Renal cortex interstitium (tissue), 11 donors: ENCODE measurements around the gene LAMB3. TPM values are rescaled to one million over a fixed set of nuclear protein-coding genes. Genes with fewer than 3 reads are reported as not detected.

Source experiments
- DNase-seq, 11 donors: peaks; one replicate each; pipeline ENCODE4 v3.0.0-alpha.2; 2013; ENCODE audit warnings: low read depth in 9 of 11, low spot score in 4 of 11; ENCODE audit errors: extremely low read depth in 1 of 11
- polyA plus RNA-seq, 3 donors: library from polyadenylated mRNA; unstranded; fragments of 120-200 nt; gene quantifications; one replicate each; pipeline ENCODE4 v1.2.1, GENCODE V29; 2013; ENCODE audit not compliant: insufficient read length in 3 of 3

LAMB3 gene
- polyA plus RNA-seq, 3 donors, result 0.50 to 1.9 (median 0.69) TPM

DNA sequence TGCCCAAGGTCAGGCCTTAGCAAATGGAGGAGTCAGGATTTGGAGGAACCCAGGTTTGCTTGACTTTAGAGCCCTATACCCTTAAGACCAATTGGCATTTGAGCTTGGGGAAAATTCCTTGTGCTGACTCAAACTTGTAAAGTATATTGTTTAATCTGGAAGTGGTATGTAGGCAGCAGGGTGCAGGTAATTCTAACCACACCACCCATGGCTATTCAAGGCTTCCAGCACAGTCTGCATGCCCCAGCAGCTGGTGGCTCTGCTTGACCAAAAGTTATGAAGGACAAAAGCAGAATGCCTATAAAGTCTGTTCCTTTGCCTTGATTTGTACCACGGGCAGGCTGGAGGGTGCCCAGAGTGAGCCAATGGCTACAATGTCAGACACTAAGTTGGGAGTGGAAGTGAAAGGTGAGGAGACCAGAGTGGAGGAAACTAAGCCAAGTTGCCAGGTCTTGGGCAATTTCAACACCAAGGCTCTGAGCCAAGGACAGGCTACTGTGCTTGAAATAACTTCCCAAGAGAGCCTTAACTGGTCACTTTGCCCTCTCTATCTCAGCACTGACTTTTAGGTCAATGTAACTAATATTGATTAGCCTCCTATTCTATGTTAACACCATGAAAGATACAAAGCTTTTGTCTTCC lies 18.3 kb upstream of the LAMB3 start:
- no peak for DNase-seq

DNA sequence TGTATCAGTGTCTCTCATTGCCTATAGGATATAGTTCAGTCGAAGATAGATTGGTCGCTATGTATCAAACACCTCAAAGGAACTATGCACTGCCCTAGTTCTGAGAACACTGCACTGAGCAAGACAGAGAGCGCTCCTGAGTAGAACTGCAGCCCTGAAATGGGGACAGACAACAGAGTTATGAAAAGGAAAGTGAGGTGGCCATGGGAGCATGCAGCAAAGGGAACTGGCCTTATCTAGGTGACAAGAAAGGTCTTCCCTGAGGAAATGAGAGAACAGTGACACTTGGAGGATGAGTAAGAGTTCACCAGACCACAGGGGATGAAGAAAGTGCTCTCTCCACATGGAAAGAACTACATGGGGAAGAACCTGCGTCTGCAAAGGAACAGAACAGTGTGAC lies 15.5 kb upstream of the LAMB3 start:
- no peak for DNase-seq

DNA sequence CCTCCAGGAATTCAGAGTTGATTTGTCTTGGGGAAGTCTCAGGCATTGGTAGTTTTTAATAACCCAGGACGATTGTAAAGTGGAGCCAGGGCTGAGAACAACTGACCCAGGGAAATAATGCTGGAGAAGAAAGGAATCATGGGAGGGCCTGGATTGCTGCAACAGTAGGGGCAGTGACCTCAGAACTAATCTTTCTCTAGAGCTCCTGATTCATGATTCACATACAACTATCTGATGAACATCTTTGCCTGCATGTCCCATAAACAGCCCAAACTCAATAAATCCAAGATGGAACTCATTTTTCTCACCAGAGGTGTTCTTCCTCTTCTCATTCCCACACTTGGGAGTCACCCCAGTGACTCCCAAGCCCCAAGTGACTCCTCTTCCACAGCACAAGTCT lies 14.9 kb upstream of the LAMB3 start:
- DNase-seq, result no peak

DNA sequence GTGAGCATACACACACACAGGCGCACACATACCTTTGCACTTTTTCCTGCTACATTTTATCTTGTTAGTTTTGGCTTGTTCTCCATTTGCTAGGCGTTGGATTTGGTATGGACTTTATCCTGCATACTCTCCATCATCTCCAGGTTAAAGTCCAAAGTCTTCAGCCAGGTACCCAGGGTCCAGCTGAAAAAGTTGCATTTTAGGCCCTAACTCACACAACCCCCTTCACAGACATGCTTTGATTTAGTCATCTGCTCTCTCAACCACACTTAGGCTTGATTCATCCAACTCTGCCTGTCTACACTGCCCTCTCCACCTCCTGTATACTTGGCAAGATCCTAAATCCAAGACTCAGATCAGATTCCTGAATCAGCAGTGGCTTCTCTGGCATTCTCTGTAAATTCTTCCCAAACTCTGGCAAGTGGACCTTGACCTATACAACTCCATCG lies 10.7 kb upstream of the LAMB3 start:
- no peak for DNase-seq

DNA sequence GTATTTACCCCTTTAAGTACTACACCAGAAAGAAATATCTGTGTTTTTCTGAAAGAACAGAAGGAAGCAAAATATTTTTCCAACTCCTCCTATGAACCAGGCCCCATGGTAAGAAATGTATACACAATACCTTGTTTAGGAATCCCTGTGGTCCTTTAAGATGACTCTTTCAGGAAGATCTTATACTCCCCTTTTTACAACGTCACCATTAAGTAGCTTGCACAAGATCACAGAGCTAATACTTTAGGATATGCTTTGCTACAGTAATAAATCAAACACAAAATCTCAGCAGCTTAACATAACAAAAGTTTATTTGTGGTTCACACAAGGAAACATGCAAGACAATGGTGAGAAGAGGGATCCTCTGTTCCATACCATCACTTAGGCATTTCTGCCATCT lies 8.8 kb upstream of the LAMB3 start:
- no peak for DNase-seq

DNA sequence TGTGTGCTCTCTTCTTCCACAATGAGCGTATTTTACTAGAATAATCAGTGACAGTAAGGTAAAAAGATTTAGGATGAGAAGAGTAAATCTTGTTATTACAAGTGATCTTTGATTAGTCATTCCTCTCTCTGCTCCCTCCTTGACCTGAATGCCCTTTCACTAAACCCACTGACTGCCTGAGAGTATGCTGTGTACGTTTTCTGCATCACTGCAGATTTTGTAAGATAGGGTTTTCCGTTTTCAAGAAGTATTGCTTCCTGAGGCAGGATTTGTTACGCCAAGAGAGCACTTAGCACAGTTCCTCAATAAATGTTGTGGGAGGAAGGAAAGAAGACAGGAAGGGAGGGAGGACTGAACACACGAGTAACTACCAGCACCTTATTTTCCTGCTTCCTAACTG lies 7.7 kb upstream of the LAMB3 start:
- no peak for DNase-seq

DNA sequence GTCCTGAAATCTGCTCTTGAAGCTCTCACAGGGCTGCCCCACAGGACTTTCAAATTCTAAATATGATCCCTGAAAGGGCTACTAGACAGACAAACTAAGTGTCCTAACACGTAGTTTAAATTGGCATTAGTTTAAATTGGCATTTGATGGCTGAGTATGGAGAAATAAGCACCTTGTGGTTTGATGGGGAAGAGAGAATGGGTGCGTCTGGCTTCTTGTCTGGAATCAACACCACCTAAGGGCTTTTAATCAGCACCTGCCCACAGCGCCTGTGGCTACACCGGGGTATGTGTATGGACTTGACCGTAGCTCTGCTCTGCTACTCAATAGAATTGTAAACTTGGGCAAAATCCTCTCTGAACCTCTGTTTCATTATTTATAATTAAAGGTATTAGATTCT lies 5.7 kb upstream of the LAMB3 start:
- DNase-seq, result no peak

DNA sequence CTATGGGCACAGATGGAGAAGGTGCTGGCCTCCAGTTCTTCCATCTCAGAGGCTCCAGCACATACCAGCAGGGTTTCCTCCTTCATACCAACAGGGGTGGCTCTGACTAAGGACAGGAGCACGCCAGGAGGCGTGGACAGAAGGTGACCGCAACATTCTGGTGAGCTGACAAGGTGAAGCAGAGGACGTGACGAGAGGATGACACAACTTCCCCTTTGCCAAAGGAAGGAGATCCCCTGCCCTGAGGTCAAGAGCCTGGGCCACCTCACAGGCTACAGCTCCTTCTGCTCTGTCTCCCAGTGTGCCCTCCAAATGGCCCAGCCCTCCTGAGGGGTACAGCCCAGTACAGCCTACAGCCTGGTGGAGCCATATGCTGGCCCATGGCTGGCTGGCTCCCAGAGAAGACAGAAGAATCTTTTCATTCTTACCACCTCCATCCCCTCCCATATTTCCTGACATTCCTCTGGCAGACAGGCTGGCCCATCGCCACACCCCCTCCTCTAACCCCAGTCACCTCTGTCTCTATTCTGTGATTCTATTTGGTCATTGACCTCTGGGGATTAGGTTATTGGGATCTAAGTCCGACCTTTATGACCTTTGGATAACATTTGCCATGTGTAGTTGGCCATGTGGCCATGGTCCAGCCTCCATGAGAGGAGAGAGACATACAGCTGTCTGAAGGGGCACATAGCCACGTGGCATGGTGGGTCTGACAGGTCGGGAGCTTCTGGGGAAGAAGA lies 5.1 kb upstream of the LAMB3 start:
- DNase-seq, result no peak

DNA sequence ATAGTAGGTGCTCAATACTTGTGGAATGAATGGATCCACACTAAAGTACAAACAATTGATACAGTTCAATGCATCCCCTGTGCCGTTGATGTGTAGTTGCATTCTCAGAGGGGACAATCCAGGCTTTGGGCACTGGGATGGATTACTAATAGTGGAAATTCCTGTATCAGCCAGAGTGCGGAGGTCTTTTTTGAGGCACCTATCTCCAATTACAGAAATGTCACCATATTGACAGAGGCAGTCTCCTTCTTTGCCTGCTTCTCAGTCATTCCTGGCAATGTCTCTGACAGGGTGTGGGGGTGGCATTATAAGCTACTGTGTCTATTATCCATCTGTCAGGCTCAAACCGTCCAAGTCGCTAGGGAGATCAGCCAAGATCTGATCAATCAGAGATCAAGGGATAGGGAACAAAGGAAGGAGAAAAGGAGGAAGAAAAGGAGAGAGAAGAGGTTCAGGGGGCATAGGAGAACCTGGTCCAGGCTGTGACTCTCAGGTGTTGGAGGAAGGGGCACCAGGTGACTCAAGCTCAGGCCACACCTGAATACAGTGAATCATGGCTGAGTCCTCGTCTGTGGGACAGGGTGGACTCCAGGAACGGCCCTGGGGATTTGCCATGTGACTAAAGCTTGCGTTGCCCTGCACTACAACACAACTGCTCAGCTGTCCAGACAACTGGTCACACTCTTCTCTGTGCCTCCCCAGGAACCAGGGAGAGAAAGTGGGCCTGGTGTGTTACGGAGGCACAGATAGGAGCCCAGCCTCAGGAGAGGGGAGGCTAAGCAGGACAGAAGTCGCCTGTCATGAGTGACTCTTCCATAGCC lies 3.4 kb upstream of the LAMB3 start:
- DNase-seq, result no peak

DNA sequence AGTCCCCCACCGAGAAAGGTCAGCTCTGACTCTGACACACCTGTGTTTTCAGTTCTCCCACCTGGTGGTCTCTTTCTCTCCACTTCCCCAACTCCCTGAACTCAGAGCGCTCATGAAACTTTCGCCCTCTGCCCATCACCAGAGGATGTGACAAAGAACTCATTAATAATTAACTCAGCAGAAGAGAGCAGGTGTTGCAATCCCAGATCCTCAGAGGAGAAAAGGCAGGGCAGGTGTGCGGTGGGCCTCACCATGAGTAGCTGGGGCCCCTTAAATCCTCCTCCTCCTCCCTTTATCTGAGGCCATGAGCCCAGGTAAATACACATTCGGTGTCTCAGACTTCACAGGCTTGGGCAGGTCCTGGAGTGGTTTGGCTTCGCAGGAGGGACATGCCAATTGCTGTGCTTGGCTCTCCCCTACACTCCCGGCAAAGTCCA lies 1.7 kb upstream of the LAMB3 start:
- no peak for DNase-seq

DNA sequence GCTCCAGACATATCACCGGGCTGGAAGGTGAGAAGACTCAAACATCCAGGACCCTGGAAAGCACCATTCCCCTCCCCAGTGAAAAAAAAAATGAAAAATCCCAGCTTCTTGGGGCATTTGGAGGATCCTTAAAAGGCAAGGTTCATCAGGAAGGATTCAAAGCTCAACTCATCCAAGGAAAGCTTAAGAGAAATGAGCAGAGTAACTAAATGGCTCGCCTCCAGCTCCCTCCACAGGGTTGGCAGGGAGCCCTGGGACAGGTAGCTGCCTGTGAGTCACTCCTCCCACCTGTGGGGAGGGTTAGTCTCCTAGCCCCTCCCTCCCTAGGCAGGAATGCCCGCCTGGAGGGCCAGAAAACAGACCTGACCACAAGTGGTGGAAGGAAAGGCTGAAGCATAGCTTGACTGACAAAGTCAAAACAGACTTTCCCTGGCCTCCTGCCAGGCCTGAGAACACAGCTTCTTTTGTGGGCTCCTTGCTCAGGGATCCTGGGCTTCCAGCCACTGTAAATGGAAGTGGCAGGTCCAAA lies 712 bp upstream of the LAMB3 start:
- peak in 8 of 11 donors; percentile 43 to 75 (median 52) for DNase-seq

DNA sequence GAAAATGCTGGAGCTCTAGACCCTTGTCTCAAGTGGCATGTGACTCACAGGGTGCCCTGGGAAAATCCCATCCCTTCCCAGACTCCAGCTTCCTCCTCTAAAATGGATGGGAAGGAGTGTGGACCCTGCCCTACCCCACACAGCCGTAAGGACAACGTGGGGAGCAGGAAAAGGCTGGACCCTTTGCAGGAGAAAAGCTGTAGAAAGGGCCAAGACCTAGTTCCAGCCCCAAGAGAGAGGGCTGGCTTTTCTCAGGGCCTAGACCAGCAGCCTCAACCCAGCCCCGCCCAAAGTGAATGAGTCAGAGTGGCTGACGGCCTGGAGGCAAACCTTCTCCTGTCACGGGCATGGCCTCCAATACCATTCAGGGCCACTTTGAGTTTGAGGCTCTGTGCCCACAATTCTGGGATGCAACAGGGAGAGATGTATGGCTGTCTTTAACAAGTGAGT lies 1.1 kb downstream of the LAMB3 start:
- no peak for DNase-seq

DNA sequence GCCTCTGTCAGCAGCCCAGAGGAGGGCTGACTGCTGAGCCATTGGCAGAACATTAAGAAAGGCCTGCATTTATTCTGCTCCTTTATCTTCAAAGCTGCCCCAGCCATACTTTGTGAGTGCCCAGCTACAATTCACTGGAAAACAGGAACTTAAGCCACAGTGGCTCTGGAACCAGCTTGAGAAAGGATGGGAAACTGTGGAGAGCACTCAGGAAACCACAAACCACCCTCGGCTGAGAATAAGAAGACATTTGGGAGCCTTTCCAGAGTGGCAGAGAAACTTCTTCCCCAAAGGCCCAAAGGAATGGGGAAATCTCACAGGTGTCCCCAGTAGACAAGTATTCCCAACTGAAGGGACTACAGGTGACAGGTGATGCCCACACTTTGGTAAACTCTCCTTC lies 1.8 kb downstream of the LAMB3 start:
- DNase-seq, result no peak

DNA sequence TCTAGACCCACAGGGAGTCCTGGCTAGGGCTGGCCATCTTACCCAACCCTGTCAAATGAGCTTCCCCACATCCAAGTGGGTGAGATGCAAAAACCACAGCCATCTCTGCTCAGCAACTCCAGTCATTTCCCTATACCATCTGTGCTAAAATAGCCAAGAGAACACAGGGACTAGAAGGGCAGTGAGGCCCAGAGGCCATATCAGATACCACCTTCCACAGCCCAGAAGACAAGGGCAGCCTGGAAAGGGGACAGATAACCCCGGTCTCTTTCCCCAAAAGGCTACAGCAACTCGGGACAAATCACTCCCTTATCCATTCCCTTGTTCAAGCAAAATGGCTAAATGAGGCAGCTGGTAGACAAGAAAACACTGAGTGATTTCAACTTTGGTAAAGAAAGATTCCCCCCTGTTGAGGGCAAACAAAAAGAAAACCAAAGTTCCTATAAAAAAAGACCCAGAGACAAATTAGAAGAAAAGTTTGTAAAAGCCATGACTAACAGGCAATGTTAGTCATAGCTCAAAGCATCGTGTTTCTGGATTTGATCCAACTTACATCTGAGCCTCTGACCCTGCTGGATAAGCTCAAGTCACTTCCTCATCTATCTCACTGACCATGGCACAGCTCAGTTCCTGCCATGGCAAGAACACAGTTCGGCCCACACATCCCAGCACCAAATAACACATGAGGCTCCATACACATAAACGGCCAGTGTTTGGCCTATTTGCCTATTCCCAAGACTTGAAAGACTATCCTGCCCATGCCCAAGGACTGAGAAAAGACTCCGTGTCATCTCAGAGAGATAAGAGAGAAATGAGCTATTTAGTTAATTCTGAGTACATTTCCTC lies 3.1 kb downstream of the LAMB3 start:
- DNase-seq, result no peak

DNA sequence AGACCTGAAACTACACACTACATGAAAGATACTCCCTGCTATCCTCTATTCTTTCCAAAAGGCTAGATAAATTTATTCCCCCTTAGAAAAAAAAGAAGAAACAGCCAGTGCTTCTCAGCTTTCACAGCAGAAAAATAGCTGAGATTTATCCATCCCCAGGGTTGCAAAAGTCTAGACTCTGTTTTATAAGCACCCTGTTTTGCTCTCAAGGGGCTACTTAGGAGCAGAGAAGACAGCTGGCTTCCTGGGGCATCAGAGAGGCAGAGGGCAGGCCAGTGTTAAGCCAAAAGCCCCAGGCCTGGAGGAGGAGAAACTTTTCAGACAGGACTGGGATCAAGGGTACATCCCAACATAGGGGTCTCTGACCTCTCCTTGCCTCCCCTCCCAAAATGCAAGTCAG lies 3.9 kb downstream of the LAMB3 start:
- no peak for DNase-seq

DNA sequence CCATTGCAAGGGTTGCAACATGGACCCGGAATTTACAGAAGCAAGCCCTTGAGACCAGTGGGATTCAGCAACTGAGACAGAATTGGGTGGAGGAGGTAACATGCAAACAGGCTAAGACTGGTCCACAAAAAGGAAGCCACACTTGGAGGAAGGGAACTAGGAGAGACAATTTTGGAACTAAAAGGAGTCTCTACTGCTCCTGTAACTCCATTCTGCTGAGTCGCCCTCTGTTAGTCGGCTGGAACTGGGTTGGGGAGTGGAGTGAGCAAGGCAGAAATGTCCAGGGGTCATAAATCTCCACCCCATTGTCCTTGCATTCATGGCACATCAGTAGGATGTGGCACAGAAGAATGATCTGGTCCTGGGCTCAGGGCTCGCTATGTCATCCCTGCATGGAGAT lies 5.1 kb downstream of the LAMB3 start:
- no peak for DNase-seq

DNA sequence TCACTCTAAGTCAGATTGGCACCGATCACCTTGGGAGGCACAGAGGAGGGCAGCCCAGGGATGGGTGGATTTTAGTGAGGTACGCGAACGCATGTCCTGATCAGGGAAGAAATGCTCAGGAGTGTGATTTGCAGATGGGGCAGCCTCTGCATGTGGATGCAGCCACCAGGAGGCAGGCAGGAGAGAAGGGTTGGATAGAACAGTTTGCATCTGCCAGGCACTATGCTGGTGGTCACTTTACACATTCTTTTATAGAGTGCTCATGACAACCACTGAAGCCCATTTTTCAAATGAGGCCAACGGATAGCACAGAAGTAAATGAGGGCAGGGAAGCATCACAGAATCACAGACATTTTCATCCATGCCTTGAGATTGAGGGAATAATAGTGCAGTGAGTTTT lies 5.7 kb downstream of the LAMB3 start:
- DNase-seq, result no peak

DNA sequence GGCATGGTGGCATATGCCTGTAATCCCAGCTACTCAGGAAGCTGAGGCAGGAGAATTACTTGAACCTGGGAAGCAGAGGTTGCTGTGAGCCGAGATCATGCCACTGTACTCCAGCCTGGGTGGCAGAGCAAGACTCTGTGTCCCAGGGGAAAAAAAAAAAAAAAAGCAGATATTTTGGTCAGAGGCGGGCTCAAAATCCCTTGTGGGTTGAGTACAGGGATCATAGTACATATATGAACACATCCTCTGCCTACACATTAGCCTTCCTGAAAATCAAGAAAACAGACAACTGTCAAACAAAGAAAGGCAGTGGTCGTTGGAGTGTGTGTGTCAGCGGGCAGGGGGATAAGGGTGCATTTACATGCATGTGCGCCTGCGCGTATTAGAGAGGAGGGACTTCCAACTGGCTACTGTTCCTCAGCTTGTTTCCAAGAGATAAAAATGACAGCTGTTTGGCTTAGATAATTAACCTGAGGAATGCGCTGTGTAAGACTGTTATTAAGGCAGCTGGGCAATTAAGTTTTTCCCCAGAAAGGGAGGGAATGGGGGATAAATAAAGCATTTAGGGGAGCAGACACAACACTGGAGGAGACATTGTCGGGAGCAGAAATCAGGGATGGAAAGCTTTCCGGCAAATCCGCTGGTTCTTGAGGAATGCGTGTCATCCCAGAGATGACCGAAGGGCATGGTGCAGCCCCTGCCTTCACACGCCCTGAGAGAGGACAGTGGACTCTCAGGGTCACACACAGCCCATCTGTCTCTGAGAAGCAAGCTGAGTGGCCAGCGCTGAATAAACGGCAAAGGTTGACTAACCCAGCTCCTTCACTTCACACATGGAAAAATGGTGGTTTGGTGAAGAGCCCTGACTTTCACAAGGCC lies 6.4 kb downstream of the LAMB3 start:
- peak in 3 of 11 donors; percentile 42 to 64 (median 43) for DNase-seq
